ENCODE results near the gene MRPL28.
"Not testable (repeated sequence)": the region's sequence is repeated elsewhere in the genome, so short reads cannot be mapped to it uniquely, and the experiment has no call there.

MRPL28 gene

GRCh38 chr16:389352-389751, 19.0 kb upstream of the MRPL28 start:
- no peak for DNase-seq

GRCh38 chr16:387761-388666, 17.7 kb upstream of the MRPL28 start:
- DNase-seq, result not testable (repeated sequence)

GRCh38 chr16:386641-387156, 16.4 kb upstream of the MRPL28 start:
- DNase-seq, result no peak

- DNase-seq, result no peak
Measured at GRCh38 chr16:383326-384051, 13.2 kb upstream of the MRPL28 start.

- DNase-seq, result no peak
Measured at GRCh38 chr16:381789-382717, 11.7 kb upstream of the MRPL28 start, which contains the start of gene PGAP6. PGAP6 (minus strand) TSS chr16:381978; CDS start chr16:381821, 157 bp downstream.

GRCh38 chr16:381012-381788, 10.9 kb upstream of the MRPL28 start:
- no peak for DNase-seq

- DNase-seq, result no peak
Measured at GRCh38 chr16:380762-381011, 10.3 kb upstream of the MRPL28 start.

GRCh38 chr16:379961-380761, 9.8 kb upstream of the MRPL28 start:
- DNase-seq, result no peak

GRCh38 chr16:379183-379960, 9.0 kb upstream of the MRPL28 start:
- no peak for DNase-seq

GRCh38 chr16:378821-379182, 8.5 kb upstream of the MRPL28 start:
- DNase-seq, result no peak

- DNase-seq, result not testable (repeated sequence)
Measured at GRCh38 chr16:378113-378820, 7.9 kb upstream of the MRPL28 start.

- DNase-seq, result no peak
Measured at GRCh38 chr16:377419-377951, 7.1 kb upstream of the MRPL28 start.

GRCh38 chr16:376817-377418, 6.6 kb upstream of the MRPL28 start:
- DNase-seq, result no peak

- DNase-seq, result no peak
Measured at GRCh38 chr16:375927-376816, 5.8 kb upstream of the MRPL28 start.

- DNase-seq, result no peak
Measured at GRCh38 chr16:375212-375611, 4.9 kb upstream of the MRPL28 start.

GRCh38 chr16:374616-374926, 4.2 kb upstream of the MRPL28 start:
- no peak for DNase-seq

GRCh38 chr16:373848-374615, 3.7 kb upstream of the MRPL28 start:
- DNase-seq, result no peak

Measured in NCI-H1694 (cell line).